Heart left ventricle (tissue), 13 donors: ENCODE data around the gene STXBP5L.

ENCODE experiments used
- CTCF ChIP-seq, 12 donors: fragments of 200-600 bp; sonication (generic) in 4 of 12; IDR thresholded peaks; one replicate each; pipeline versions ENCODE4 v1.5.0 to v1.8.0; 2018 to 2022; ENCODE audit warnings: antibody characterized with exemption in 12 of 12, mild to moderate bottlenecking in 5 of 12
- POLR2A ChIP-seq, 2 donors: fragments of 450-650 bp; IDR thresholded peaks; one replicate each; pipeline ENCODE4 v1.6.1; 2017; ENCODE audit warnings: antibody characterized with exemption in 2 of 2, mild to moderate bottlenecking in 2 of 2, moderate library complexity in 2 of 2
- donor health status: ischemic (EF 13 %, LVEDD 7.1; RV severe dilation, severe dysfunction).
- donor health status: DM: no; HTN: yes; CAD: no.
- donor health status: DM: no; HTN: no; CAD: no.
- donor health status: ischemic (EF 25% LVEDD 6.9; RV normal size, moderate dysfunction).
- donor health status: ischemic (EF 25% LVEDD 5.7; RV mildly dilated, moderate dysfunction).
- donor health status: ischemic (EF 35%, LVEDD 5.7; RV mildly dilated, moderate dysfunction).
- donor health status: nonischemic (EF 11% LVEDD 7.7; RV severe dilation, severe dysfunction).
- donor health status: DM: yes; HTN: yes; CAD: no.
- donor health status: PGD.
- donor health status: ischemic (EF 29% LVEDD 5.4; RV normal size, mild dysfunction).
- donor health status: nonischemic (EF 23%, LVEDD 6.1; RV moderate dilation, normal function).

GRCh38 chr3:121330634-121331033 is 422.6 kb downstream of the STXBP5L start:
- TF ChIP-seq CTCF (IDR thresholded peaks at IDR 0.05) (no peak), POLR2A (IDR thresholded peaks at IDR 0.05) (no peak)
